ENCODE data around the gene EPB41L4A.

The EPB41L4A gene

DNA sequence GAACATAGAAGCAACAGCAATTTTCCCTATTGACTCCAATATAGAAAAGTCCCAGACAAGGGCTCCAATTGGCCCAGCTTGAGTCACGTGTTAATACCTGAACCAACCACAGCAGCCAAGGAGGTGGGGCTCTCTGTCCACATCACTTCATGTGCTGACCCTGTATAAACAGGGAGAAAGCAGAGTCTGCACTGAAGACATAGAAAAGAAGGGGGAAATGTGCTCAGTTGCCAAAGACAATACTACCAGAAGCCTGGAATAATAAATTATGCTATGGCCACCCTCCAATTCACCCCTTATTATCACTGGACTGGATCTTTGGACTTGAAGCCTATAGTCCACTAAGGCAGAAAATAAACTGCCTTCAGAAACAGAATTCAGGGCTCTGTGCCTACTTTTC, 275.4 kb downstream of the EPB41L4A start:
- no peak for DNase-seq

DNA sequence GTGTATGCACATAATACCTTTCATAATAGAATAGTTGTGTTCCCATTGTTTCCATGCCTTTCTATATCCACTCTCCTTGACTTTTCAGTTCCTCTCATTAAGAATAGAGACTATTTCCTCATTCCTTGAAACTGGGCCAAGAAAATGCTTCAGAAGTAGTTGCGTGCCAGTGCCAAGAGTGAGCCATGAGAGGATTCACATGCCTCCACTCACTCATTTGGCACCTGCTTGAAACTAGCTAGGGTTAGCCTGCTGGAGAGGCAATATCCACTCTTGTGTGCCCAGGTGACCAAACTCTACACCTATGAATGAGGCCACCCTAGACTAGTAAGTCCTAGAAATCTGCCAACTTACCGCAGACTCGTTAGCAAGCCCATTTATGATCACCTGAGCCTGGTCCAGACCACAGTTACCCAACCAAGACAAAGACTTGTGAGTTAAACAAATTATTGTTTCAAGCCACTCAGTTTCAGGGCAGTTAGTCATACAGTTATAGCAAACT, 276.3 kb downstream of the EPB41L4A start:
- no peak for DNase-seq

DNA sequence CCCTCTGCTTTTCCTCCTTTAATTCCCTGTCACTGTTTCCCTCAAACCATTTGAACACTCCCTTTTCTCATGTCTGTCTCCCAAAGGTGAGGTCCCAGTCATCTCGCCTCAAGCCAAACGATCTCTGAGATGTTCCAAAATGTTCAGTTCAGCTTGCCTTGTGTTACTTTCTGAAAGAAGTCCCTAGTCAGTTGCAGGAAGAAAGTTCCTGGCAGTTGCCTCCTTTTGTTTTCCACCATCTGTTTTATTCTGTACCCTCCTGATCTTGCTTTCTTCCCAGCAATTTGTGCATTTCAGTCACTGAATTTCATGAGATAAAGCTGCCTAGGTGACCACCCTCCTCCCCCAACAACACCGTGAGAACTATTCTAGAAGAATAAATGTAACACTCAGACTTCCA, 277.5 kb downstream of the EPB41L4A start:
- DNase-seq = no peak

DNA sequence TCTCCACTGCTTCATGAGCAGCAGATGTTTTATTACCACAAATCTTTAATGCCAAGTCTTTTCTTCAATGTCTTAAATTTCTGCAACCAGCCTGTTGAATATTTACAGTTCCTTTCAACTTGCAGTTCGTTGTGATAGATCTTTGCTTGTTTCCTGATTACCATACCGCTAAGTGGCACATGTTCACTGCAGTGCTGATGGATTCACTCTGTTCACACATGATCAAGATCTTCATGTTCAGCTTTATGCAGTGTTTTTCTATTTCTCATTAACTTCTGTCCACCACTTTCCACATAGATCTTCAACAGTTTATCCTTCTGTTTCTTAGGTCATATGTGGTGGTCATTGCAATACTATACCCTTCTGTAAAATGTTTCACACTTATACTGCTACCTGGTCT, 280.6 kb downstream of the EPB41L4A start:
- DNase-seq = no peak

DNA sequence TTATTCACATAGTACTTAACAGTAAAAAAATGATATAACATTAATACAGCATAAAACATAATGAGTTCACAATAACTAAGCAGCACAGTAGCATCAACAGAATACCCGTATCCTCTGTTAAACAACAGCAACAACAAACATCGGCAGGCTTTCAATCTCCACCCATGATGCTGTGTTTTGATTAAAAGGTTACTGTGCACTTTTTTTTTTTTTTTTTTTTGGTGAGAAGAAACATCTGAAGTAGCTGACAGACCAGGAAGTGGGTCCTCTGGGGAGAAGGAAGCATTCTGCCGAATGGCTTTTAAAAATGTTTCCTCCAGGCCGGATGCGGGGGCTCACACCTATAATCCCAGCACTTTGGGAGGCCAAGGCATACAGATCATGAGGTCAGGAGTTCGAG, 282.3 kb downstream of the EPB41L4A start:
- DNase-seq = no peak

DNA sequence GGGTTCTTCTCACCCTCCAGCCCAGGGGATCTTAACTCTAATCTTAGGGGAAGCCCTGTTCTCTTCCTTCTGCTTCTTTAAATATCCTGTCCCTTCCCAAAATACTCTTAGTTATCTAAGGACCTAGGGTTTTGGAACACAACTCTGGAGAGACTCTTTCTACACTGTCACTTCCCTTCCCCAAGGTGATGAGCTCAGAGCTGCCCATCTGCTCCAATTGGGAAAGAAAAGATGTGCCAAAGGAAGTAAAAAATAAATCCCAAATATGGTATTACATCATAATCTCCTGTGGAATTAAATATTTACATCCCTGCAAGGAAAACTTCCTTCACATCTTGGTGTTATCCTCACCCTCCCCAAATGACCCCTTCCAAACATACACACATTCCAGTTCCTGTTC, 291.2 kb downstream of the EPB41L4A start:
- no peak for DNase-seq

DNA sequence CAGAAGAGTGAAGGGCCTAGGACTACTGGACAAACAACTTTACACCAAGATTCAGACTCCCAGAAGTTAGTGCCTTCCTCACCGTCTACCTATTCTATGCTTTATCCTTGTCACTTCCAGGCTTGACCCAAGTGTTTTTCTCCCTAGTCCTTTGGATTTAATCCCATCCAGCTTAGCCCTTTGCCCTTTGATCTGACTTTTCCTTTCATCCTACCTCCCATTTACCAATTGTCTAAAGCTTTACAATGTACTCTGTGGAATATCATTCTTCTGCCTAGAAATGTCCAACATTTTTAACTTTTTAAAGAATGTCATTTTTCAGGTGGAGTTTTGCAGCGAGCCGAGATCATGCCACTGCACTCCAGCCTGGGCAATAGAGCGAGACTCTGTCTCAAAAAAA, 292.1 kb downstream of the EPB41L4A start:
- DNase-seq = no peak

DNA sequence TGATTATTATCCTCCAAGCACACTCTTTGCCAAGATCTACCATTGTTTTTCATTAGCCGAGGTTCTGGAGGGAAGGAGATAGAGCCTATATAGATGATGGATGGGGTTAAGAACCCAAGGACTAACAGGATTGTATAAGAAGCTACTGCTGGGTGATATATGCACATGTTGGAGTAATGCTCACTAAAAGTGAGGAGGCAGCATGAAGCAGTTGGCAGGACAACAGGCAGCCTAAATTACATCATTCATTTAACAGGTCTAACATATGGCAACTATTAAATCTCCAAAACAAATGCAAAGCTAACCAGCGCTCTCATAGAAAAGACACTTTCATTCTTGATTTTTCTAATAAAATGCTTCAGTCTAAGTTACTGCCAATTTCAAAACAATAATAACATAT, 293.2 kb downstream of the EPB41L4A start:
- no peak for DNase-seq

DNA sequence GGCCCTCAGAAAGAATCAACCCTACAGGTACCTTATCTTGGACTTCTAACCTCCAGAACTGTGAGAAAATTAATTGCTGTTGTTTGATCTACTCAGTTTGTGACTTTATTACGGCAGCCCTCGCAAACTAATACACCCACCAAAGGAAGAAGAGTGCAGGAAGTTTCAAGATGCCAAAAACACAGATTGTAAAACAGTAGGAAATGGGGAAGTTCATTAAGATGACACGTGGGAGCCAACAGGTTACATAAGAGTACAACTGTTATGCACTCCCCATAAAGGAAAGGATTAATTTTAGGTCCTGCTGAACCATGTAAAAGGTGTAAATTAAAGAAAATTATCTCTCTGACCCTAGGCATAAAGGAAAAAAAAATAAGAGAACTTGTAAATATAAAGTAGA, 294.3 kb downstream of the EPB41L4A start:
- DNase-seq = no peak

DNA sequence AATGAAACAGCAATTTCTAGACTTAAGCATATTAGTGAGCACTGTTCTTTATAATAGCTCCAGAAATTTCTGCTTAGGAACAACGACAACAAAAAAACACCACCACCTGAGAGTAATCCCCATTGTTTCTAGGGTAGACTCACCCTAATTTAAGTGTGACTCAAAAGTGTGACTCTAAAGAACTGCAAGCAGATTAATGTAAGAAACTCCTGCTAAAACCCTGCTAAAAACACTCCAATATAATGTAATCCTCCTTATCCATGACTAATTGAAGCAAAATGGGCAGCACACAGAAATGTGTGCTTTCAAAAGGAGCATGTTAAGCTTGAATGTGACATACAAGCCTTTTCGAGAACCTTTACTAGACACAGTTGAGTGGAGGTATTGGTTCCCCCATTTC, 296.0 kb downstream of the EPB41L4A start:
- no peak for DNase-seq

DNA sequence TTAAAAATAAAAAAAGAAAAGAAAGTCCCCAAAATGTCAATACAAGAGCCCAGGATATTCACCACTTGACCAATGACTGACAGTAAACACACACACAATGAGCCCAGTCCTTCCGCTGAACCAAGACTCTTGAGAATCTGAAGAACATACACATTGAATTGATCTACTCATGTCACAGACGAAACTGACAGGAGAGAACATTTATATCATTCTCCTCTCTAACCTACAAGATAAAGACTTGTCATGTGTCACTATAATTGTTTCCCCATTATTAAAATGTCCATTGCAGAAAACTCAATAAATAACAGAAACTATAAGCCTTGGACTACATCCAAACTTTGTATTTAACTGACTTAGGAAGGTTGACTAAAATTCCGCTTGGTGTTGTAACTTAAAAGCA, 296.7 kb downstream of the EPB41L4A start:
- no peak for DNase-seq

DNA sequence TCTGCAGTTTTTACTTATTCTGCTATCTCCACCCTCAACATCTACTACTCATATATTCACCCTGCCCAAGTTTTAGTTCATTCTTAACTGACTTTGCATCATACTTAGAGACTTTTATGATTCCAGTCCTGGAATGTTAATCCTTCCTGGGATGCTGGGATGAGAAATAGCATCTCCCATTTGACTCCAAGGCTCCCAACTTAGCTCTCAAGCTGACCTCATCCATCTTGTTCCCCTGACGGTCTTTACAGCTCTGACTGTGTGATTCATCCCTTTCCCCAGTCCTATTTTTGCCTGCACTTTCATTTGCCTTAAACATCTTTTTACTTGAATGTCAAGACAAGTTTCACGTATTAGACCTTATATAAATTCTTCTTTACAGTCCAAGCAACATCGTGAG, 297.8 kb downstream of the EPB41L4A start:
- no peak for DNase-seq

DNA sequence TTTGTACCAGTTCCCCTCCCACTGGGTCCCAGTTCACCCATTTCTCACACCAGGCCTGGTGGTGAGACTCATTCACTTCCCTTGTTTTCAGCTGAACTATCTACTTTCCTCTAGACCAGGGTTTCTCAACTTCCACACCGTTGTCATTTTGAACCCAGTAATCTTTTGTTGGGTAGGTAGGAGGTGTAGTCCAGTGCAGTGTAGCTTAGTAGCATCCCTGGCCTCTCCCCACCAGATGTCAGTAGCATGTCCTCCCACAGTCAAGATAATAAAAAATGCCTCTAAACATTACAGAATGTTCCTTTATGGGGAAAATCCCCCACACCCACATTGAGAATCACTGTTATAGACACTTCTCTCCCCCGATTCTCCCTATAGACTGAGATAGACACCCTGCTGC, 299.1 kb downstream of the EPB41L4A start:
- DNase-seq = no peak

DNA sequence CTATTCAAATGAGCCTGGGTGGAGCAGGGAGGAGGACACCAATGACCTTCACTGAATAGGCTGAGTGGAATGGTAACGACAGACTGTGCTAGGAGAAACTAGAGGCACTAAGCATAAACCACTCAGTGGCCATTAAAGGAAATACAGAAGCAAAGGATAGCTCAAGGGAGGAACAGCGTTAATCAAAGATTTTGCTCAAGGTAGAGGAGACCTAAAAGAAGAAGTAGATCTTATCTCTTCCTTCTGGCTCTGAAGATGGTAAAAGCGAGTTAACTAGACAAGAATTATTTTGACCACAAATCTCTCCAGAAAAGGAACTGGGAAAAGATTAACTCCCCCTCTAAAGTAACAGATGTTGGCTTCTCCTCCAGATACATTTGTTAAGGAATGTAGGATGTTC, 299.6 kb downstream of the EPB41L4A start:
- no peak for DNase-seq

DNA sequence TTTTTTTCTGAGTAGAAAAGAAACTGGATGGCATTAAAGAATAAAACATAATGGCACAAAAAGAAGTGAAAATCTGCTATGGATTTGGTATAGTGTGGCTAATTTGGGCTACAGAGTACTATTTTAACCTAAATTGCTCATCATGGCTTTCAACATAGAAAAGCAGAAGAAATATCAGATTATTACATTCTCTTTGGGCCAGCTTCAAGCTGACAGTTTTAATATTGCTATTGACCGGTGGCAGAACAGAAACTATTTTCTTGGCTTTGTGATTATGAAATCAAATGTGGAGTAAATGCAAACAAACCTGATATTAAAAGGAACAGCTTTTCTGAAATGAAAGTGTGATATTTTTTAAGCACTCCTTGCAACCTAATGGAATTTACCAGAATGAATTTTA, 301.5 kb downstream of the EPB41L4A start:
- no peak for DNase-seq

DNA sequence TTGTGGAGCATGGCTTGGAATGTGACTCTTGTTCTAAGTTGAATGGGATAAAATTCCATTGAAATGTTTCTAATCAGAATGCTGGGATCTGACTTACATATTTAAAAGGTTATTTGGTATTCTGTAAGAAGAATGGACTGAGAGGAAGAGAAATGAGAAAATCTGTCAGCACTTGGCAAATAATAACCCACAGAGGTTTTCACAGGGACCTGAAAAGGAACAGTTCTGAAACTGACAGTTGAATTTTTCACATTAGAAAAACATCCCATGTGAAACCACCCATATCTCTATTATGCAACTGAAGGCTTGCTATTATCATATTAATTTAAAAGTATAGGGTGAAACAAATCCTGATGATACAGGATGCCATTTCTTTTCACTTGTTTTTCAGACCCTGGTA, 302.7 kb downstream of the EPB41L4A start:
- DNase-seq = no peak

DNA sequence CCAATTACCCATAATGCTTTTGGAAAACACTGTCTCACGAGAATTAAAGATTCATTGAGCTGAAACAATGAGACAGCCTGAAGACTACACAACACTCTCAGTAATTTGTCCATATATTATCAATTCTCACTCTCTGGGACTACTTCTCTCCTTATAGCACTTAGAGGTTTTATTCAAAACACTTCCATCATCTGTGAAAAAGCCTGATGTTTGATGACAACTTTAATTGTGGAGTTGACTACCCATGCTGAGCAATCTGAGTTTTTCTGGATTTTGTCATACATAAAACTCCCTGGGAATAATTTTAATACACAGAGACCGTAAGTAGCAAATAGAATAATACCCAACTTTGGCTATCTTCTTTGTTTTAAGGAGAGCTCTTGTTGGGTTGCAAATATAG, 305.5 kb downstream of the EPB41L4A start:
- DNase-seq = no peak

Measured in right forelimb (tissue), 1 donor.